KMS-11 (cell line): ENCODE measurements around the gene PSENEN.
A peak's percentile ranks its signal among the peaks of the same experiment; 100 is the strongest.

ENCODE experiments used
- H2AFZ ChIP-seq: fragments of 200-600 bp; sonication (generic); 2 replicates; pipeline ENCODE4 v1.6.1; 2016; ENCODE audit warnings: antibody characterized with exemption, mixed run types, low read depth
- H3K27ac ChIP-seq: fragments of 200-600 bp; sonication (generic); 2 replicates; pipeline ENCODE4 v1.6.1; 2016; ENCODE audit warnings: mild to moderate bottlenecking, mixed run types
- H3K27me3 ChIP-seq: fragments of 200-600 bp; sonication (generic); 2 replicates; pipeline ENCODE4 v1.6.1; 2017; ENCODE audit warnings: mild to moderate bottlenecking, low read depth, mixed run types, moderate library complexity; ENCODE audit not compliant: insufficient read depth
- H3K36me3 ChIP-seq: fragments of 200-600 bp; sonication (generic); 2 replicates; pipeline ENCODE4 v1.6.1; 2017; ENCODE audit warnings: mild to moderate bottlenecking, mixed run types; ENCODE audit not compliant: insufficient read depth
- H3K4me1 ChIP-seq: fragments of 200-600 bp; sonication (generic); 2 replicates; pipeline ENCODE4 v1.6.1; 2016; ENCODE audit warnings: mild to moderate bottlenecking, low read depth, mixed run types; ENCODE audit not compliant: poor library complexity, severe bottlenecking
- H3K4me2 ChIP-seq: fragments of 200-600 bp; sonication (generic); 2 replicates; pipeline ENCODE4 v1.7.0; 2016; ENCODE audit warnings: mild to moderate bottlenecking, mixed run types
- H3K4me3 ChIP-seq: fragments of 200-600 bp; sonication (generic); IDR thresholded peaks from 2 replicates; pipeline ENCODE4 v1.6.1; 2017; ENCODE audit warnings: low read depth, low read length, mixed read lengths; ENCODE audit not compliant: insufficient read depth
- H3K79me2 ChIP-seq: fragments of 200-600 bp; sonication (generic); 2 replicates; pipeline ENCODE4 v1.6.1; 2016; ENCODE audit warnings: low read depth, mixed run types; ENCODE audit not compliant: insufficient read depth
- H3K9ac ChIP-seq: fragments of 200-600 bp; sonication (generic); 2 replicates; pipeline ENCODE4 v1.6.1; 2016; ENCODE audit warnings: mild to moderate bottlenecking, mixed run types
- H4K20me1 ChIP-seq: fragments of 200-600 bp; sonication (generic); 2 replicates; pipeline ENCODE4 v1.6.1; 2016; ENCODE audit warnings: mild to moderate bottlenecking, mixed run types; ENCODE audit not compliant: insufficient read depth
- TF ChIP-seq, protein P1 (sequence below): fragments of 200-600 bp; sonication (generic); conservative IDR thresholded peaks from 2 replicates; pipeline ENCODE4 v1.6.1; 2017; ENCODE audit warnings: low read depth, mild to moderate bottlenecking, antibody characterized with exemption, low read length, moderate library complexity, mixed read lengths

Gene PSENEN

DNA sequence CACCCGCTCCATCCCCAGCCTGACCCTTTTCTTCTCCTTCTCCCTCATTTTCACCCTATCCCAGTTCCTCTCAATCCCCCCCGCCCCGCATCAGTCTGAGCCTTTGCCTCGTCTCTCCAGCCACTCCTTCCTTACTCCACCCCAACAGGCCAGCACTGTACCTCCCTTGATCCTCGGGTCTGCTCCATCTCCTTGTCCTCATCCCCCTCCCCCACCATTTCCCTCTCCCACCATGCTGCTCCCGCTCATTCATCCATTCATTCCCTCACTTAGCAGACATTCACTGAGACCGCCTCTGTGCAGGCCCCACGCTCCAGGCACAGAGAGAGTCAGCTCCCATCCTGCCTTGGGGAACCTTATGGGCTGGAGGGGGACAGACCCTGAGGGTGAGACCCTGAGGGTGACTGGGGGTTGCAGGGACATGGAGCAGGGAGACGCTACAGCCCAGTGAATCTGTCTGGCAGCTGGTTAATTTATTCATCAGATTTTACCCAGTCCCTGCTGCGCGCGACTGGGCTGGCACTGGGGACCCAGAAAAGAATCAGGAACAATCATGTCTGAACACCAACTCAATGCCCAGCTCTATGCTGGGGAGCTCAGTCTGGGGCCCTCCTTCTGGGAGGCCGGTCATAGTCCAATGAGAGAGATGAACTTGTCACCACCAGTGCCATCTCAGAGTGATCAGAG, 30.8 kb downstream of the PSENEN start:
- H3K4me3 ChIP-seq = no peak overlapping the region
- H3K9ac ChIP-seq = no peak overlapping the region
- no peaks in the 10 kb centered on the region for H4K20me1 ChIP-seq
- TF ChIP-seq, protein P1, sequence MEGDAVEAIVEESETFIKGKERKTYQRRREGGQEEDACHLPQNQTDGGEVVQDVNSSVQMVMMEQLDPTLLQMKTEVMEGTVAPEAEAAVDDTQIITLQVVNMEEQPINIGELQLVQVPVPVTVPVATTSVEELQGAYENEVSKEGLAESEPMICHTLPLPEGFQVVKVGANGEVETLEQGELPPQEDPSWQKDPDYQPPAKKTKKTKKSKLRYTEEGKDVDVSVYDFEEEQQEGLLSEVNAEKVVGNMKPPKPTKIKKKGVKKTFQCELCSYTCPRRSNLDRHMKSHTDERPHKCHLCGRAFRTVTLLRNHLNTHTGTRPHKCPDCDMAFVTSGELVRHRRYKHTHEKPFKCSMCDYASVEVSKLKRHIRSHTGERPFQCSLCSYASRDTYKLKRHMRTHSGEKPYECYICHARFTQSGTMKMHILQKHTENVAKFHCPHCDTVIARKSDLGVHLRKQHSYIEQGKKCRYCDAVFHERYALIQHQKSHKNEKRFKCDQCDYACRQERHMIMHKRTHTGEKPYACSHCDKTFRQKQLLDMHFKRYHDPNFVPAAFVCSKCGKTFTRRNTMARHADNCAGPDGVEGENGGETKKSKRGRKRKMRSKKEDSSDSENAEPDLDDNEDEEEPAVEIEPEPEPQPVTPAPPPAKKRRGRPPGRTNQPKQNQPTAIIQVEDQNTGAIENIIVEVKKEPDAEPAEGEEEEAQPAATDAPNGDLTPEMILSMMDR = no peak
- H3K27me3 ChIP-seq = no peaks in the 10 kb centered on the region
- H3K4me2 ChIP-seq = peak overlapping the region; percentile 74
- H3K4me1 ChIP-seq = peaks cover 10% of the 10 kb centered on the region
- 0 out of 2 replicates have a peak, but pooled peaks cover 8% of the 10 kb centered on the region for H3K79me2 ChIP-seq
- no peak overlapping the region for H3K27ac ChIP-seq
- peak overlapping the region; percentile 44; the same call in 1 of the 2 replicates for H2AFZ ChIP-seq
- H3K36me3 ChIP-seq = no peaks in the 10 kb centered on the region

- Histone ChIP-seq H3K4me1 (peaks cover 10% of the 10 kb centered on the region), H3K9ac (no peak overlapping the region), H4K20me1 (no peaks in the 10 kb centered on the region), H3K4me2 (no peak overlapping the region), H3K27me3 (no peaks in the 10 kb centered on the region), H3K4me3 (no peak overlapping the region), H2AFZ (no peak overlapping the region), H3K79me2 (0 out of 2 replicates have a peak, but pooled peaks cover 8% of the 10 kb centered on the region), H3K36me3 (no peaks in the 10 kb centered on the region), H3K27ac (no peak overlapping the region)
- TF ChIP-seq, protein P1 = no peak
These were observed 31.8 kb downstream of the PSENEN start for GRCh38 chr19:35777086-35777841.

GRCh38 chr19:35777961-35778360, 32.5 kb downstream of the PSENEN start:
- Histone ChIP-seq H3K27me3 (no peaks in the 10 kb centered on the region), H3K79me2 (0 out of 2 replicates have a peak, but pooled peaks cover 8% of the 10 kb centered on the region), H3K4me2 (no peak overlapping the region), H2AFZ (no peak overlapping the region), H3K4me1 (peaks cover 10% of the 10 kb centered on the region), H3K9ac (no peak overlapping the region), H3K4me3 (no peak overlapping the region), H3K36me3 (no peaks in the 10 kb centered on the region), H4K20me1 (no peaks in the 10 kb centered on the region), H3K27ac (no peak overlapping the region)
- TF ChIP-seq, protein P1 = no peak

DNA sequence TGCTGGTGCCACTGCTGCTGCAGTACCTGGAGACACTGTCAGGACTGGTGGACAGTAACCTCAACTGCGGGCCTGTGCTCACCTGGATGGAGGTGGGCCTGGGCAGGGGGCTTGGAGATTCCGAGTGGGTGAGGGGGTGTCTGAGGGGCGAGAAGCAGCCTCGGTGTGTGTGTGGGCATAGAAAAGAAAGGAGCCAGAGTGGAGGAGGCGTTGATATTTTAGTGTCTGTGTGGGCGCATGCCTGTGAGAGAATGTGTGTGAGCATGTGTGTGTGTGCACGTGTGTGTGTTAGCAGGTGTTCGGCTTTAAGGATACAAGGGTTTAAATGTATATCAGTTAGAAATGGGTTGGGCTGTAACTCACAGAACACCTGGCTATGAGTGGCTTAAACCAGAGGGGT, 33.6 kb downstream of the PSENEN start:
- H3K4me1 ChIP-seq = peaks cover 10% of the 10 kb centered on the region
- no peaks in the 10 kb centered on the region for H3K36me3 ChIP-seq
- H3K79me2 ChIP-seq = 0 out of 2 replicates have a peak, but pooled peaks cover 8% of the 10 kb centered on the region
- H3K27me3 ChIP-seq = no peaks in the 10 kb centered on the region
- H2AFZ ChIP-seq = no peak overlapping the region
- TF ChIP-seq, protein P1 = no peak
- H3K4me2 ChIP-seq = no peak overlapping the region
- H3K4me3 ChIP-seq = no peak overlapping the region
- H3K27ac ChIP-seq = no peak overlapping the region
- no peaks in the 10 kb centered on the region for H4K20me1 ChIP-seq
- H3K9ac ChIP-seq = no peak overlapping the region
